Muscle of leg (tissue), 11 donors: Measurements from ENCODE around the gene RAB6A. TPM values are rescaled to one million over a fixed set of nuclear protein-coding genes. Genes with fewer than 3 reads are reported as not detected.
"Not testable (repeated sequence)": the region's sequence is repeated elsewhere in the genome, so short reads cannot be mapped to it uniquely, and the experiment has no call there.

Source experiments
- DNase-seq: peaks from one replicate; pipeline ENCODE4 v3.0.0; 2013
- H3K27ac ChIP-seq: one replicate; pipeline ENCODE4 v1.5.1; 2013; ENCODE audit warnings: mild to moderate bottlenecking, low read length, control low read depth
- H3K27me3 ChIP-seq: one replicate; pipeline ENCODE4 v1.6.1; 2013; ENCODE audit warnings: low read length; ENCODE audit not compliant: control insufficient read depth, insufficient read depth
- H3K36me3 ChIP-seq: one replicate; pipeline ENCODE4 v1.6.1; 2013; ENCODE audit warnings: low read length; ENCODE audit not compliant: control insufficient read depth, insufficient read depth
- H3K4me1 ChIP-seq: one replicate; pipeline ENCODE4 v1.6.1; 2013; ENCODE audit warnings: low read length; ENCODE audit not compliant: control insufficient read depth, insufficient read depth
- H3K4me3 ChIP-seq: one replicate; pipeline ENCODE4 v1.5.1; 2013; ENCODE audit warnings: low read length, control low read depth
- H3K9me3 ChIP-seq: replicated peaks from 2 replicates; pipeline ENCODE4 v1.6.1; 2013; ENCODE audit warnings: low read depth, low read length; ENCODE audit not compliant: control insufficient read depth
- WGBS: methylation state at CpG from one replicate; pipeline ENCODE4 v1.1.5; 2013; ENCODE audit warnings: missing lambda C conversion rate; ENCODE audit not compliant: insufficient coverage; 5-methylcytosine and 5-hydroxymethylcytosine counted together
- polyA plus RNA-seq, 8 donors: library from polyadenylated mRNA; unstranded; fragments of 120-200 nt; gene quantifications; one replicate each; pipeline versions ENCODE4 v1.2.1 to v1.2.3, GENCODE V29; 2013; ENCODE audit warnings: inconsistent platforms in 1 of 8, low replicate concordance in 1 of 8; ENCODE audit not compliant: insufficient read length in 8 of 8, insufficient read depth in 1 of 8
- total RNA-seq: library from RNA; stranded (reverse); fragments of 120-200 nt; gene quantifications from one replicate; pipeline ENCODE4 v1.2.4, GENCODE V29; 2013

RAB6A gene
- total and polyA plus RNA-seq, 9 donors, result 69.3 to 112 (median 90.4) TPM

DNA sequence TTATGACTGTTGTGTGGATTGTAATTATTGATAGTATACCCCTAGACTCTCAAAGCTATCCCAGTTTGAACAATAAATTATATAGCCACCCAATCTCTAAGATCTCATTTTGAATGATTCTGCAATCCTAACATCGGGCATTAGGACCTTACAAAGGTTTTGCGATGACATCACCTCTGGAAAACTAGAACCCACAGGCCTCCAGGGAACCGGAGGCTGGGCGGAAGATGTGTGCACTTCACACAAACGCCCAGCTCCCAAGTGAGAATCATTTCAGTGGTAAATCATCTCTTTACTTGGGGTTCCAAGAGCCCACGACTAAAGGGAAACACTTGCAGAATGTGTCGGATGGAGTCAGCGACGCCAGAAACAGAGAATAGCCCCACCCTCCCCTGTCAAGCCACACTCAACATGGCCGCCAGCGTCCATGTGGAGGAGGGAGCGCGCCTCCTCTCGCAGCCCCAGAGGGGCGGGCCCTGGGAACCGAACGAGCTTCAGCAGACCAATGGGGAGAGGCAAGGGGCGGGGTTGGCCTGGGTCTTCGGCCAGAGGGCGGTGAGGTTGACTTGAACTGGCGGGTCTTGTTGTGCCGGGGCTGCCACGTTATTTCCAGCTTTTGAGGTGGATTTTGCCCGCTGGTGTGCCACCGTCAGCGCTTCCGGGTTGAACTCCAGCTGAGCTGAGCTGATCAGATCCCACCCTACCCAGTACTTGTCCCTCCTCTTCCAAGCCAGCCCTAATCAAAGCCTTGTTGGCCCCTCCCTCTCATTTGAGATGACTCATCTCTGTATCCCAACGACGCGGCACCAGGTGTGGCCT is 18.4 kb upstream of the RAB6A start:
- DNase-seq, result peak; percentile 99
- H3K4me1 ChIP-seq, result peaks cover 2% of the 10 kb centered on the region
- 0% methylated on average over 18 of the region's 30 CpGs for WGBS
- H3K27ac ChIP-seq, result peak overlapping the region; percentile 100
- H3K27me3 ChIP-seq, result no peaks in the 10 kb centered on the region
- H3K4me3 ChIP-seq, result peak overlapping the region; percentile 69
- no peaks in the 10 kb centered on the region for H3K9me3 ChIP-seq
- H3K36me3 ChIP-seq, result no peaks in the 10 kb centered on the region

DNA sequence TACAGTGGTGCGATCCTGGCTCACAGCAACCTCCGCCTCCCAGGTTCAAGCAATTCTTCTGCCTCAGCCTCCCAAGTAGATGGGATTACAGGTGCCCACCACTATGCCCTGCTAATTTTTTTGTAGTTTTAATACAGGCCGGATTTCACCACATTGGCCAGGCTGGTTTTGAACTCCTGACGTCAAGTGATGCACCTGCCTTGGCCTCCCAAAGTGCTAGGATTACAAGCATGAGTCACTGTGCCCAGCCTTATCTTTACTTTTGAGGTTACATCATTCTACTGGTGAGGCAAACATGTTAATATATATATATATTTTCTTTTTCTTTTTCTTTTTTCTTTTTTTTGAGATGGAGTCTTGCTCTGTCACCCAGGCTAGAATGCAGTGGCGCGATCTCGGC is 9.9 kb upstream of the RAB6A start:
- not testable (repeated sequence) for H3K4me3 ChIP-seq, H3K36me3 ChIP-seq, H3K4me1 ChIP-seq, DNase-seq, H3K9me3 ChIP-seq, H3K27me3 ChIP-seq, H3K27ac ChIP-seq
- 91% methylated on average over 5 of the region's 7 CpGs for WGBS

DNA sequence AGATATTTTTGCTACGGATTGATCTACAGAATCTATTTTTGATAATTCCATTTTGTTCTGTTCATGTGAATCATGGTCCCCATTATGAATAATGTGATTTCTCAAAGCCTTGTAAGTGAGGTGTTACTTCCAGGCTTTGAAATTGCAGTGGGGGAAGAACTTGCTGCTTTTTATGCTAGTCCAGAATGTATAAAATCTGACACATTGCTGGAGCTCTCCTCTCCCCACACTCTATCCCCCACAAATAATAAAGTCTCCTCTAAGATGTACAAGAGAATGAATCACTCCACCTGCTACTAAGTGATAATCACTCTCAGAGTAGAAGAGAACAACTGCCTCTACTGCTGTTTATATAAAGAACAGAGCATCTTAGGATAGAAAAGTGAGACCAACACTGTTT is 5.9 kb upstream of the RAB6A start:
- Histone ChIP-seq H3K27ac (no peak overlapping the region), H3K36me3 (no peaks in the 10 kb centered on the region), H3K9me3 (no peaks in the 10 kb centered on the region), H3K27me3 (peaks cover 7% of the 10 kb centered on the region), H3K4me1 (no peaks in the 10 kb centered on the region), H3K4me3 (no peak overlapping the region)
- DNase-seq, result no peak
- WGBS, result no CpG with 5 or more reads among the region's 1 CpG

DNA sequence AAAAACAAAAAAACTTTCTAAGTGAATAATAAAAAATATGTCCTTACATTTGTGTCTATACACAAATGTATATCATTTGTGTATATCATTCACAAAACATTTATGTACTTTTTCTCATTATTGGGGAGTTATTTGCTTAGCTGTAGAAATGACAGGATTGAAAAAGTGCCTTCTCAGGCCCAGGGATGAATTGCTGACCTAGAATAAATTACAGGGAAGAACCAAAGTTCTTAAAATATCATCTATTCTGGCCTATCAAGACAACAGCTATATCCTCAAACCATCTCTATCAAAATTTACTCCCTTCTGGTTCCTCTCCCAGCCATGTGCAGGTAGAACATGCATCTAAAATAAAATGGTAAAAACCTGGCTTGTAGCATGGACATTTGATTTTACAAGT is 1.9 kb upstream of the RAB6A start:
- no peak for DNase-seq
- peaks cover 3% of the 10 kb centered on the region for H3K4me1 ChIP-seq
- no peaks in the 10 kb centered on the region for H3K36me3 ChIP-seq
- H3K4me3 ChIP-seq, result no peak overlapping the region
- peaks cover 4% of the 10 kb centered on the region for H3K27me3 ChIP-seq
- no peaks in the 10 kb centered on the region for H3K9me3 ChIP-seq
- no peak overlapping the region for H3K27ac ChIP-seq

DNA sequence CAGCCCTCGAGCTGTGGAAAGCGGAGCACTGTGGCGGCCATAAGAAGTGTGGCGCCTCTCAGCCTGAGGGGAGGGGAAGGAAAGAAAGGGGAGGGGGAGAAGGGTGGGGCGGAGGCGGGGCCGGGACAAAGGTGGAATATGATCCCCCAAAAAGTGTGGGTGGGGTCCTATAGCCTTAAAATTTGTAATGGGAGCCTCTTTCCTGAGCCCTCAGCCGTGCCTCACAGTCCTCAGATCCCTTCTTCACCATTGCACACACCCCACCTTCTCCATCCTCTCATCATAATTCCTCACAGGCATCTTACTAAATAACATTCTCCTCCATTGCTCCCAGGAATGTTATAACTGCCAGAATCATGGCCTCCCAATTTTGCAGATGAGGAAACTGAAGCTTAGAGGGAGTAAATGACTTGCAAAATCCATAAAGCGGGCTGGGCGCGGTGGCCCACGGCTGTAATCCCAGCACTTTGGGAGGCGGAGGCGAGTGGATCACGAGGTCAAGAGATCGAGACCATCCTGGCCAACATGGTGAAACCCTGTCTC is 600 bp upstream of the RAB6A start:
- Histone ChIP-seq H3K4me1 (peaks cover 3% of the 10 kb centered on the region), H3K27ac (peak overlapping the region; percentile 89), H3K9me3 (no peaks in the 10 kb centered on the region), H3K36me3 (no peaks in the 10 kb centered on the region), H3K27me3 (peaks cover 2% of the 10 kb centered on the region), H3K4me3 (peak overlapping the region; percentile 34)
- DNase-seq, result no peak
- WGBS, result 63% methylated on average over 12 of the region's 16 CpGs

DNA sequence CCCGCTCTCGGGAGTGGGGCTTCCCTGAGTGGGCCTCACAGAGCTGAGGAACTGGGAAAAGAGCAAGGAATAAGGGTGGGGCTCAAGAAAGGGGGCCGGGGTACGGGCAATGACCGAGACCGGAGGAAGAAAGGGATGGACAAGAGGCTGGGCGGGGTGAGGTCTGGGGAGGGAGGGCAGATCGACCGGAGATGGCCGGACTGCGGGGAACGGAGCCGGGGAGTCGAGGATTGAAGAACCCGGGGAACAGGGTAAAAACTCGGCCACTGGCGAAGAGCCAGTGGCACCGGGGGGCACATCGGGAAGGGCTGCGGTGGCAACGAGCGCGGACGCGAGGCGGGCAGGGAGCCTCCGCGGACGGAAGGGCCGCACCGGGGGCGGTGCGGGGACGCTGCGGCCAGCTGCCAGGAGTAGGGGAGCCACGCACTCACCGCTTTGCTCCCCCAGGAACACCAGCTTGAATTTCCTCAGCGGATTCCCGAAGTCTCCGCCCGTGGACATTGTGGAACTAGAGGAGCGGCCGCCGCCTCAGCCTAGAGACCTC is 667 bp downstream of the RAB6A start:
- under 1% methylated on average over 44 of the region's 44 CpGs for WGBS
- H3K27ac ChIP-seq, result peak overlapping the region; percentile 98
- H3K4me1 ChIP-seq, result peaks cover 3% of the 10 kb centered on the region
- no peaks in the 10 kb centered on the region for H3K9me3 ChIP-seq
- H3K4me3 ChIP-seq, result peak overlapping the region; percentile 91
- peak; percentile 80 for DNase-seq
- H3K36me3 ChIP-seq, result no peaks in the 10 kb centered on the region
- H3K27me3 ChIP-seq, result peaks cover 2% of the 10 kb centered on the region

DNA sequence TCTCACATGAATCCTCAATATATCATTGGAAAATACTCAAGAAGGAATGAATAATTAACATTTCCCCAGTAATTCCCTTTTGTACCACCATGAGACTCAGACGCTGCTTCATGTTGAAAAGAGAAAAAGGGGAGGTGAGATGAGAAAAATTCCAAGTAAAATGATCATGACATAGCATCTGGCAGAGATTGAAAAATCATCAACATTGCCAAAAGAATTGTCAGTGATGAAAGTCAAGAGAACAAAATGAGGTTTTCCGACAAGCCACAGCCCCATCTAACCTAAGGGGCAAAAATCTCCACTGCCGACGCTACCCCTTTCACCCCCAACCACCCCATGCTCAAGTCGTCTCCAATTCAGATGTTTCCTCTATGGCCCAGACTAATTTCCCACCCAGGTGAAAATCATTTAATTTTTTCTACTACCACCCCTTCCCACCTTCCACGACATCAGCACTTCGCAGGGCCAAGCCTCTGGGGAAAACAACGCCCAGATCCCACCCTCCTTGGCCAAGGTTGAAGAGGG is 1.2 kb downstream of the RAB6A start:
- peak overlapping the region; percentile 91 for H3K4me3 ChIP-seq
- H3K9me3 ChIP-seq, result no peaks in the 10 kb centered on the region
- peak overlapping the region; percentile 98 for H3K27ac ChIP-seq
- WGBS, result 4% methylated on average over 4 of the region's 8 CpGs
- H3K36me3 ChIP-seq, result no peaks in the 10 kb centered on the region
- peaks cover 3% of the 10 kb centered on the region for H3K4me1 ChIP-seq
- peak; percentile 60 for DNase-seq
- no peaks in the 10 kb centered on the region for H3K27me3 ChIP-seq

DNA sequence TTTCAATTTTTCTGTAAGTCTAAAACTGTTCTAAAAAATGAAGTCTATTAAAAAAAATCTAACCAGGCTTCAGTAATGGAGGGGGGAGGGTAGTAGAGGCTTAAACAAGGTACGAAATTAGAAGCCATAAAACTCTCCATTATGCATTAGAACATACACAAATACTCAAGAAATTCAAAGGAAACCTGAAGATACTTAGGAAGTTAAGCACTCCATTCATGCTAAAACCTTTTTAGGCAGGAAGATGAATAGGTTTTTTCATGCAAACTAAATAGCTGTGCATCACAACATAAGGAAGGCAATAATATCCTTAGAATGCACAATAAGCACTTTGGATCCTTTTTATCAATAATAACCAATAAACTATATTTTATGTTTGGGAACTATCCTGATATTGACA is 2.4 kb downstream of the RAB6A start:
- no peak overlapping the region for H3K4me3 ChIP-seq
- H3K27ac ChIP-seq, result no peak overlapping the region
- WGBS, result no CpG with 5 or more reads among the region's 1 CpG

DNA sequence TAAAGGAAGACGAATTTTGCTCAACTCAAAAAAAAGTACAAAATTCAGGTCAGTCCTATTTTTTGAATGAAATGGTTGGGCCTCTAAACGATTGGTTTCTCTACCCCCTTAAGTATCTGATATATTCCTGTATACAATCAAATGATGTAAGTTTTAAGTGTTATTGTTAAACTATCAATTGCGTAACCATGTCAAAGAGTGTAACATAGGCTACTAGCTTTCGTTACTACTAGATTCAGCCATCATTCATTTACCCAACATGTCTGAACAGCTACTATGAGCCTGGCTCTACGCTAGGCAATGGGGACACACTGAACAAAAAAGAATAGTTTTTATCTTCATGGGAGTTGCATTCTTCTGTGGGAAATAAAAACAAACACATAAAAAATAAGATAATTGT is 3.3 kb downstream of the RAB6A start:
- Histone ChIP-seq H3K27me3 (no peaks in the 10 kb centered on the region), H3K4me1 (peaks cover 3% of the 10 kb centered on the region), H3K36me3 (no peaks in the 10 kb centered on the region), H3K9me3 (no peaks in the 10 kb centered on the region), H3K27ac (no peak overlapping the region), H3K4me3 (no peak overlapping the region)
- no peak for DNase-seq
- WGBS, result no CpG with 5 or more reads among the region's 5 CpGs

More for the DNA sequence above, 2.4 kb downstream of the RAB6A start:
- Histone ChIP-seq H3K36me3 (no peaks in the 10 kb centered on the region), H3K27me3 (no peaks in the 10 kb centered on the region), H3K4me1 (peaks cover 3% of the 10 kb centered on the region), H3K9me3 (no peaks in the 10 kb centered on the region)
- DNase-seq, result no peak

DNA sequence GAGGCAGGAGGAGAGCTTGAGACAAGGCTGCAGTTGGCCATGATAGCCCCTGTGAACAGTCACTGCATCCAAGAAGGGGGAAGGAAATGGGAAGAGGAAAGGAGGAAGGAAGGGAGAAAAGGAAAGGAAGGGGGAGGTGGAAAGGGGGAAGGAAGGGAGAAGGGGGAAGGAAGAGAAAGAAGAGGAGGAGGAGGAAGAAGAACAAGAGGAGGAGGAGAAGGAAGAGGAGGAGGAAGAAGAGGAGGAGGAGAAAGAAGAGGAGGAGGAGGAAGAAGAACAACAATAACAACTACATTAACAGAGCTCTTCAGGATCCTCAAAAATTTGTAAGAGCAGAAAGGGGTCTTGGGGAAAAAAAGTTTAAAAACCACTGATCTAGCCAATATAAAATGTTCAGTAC is 5.2 kb downstream of the RAB6A start:
- H3K4me1 ChIP-seq, result peaks cover 4% of the 10 kb centered on the region
- H3K27ac ChIP-seq, result no peak overlapping the region
- no peaks in the 10 kb centered on the region for H3K27me3 ChIP-seq
- H3K4me3 ChIP-seq, result no peak overlapping the region
- DNase-seq, result no peak
- H3K9me3 ChIP-seq, result no peaks in the 10 kb centered on the region
- H3K36me3 ChIP-seq, result no peaks in the 10 kb centered on the region
